ENCODE results near the gene C4orf54. TPM values are rescaled to one million over a fixed set of nuclear protein-coding genes. Genes with fewer than 3 reads are reported as not detected.

Gene C4orf54
- total RNA-seq, 4 donors from 2014 or later, result under 0.01 to 3.6 (median 0.60) TPM

DNA sequence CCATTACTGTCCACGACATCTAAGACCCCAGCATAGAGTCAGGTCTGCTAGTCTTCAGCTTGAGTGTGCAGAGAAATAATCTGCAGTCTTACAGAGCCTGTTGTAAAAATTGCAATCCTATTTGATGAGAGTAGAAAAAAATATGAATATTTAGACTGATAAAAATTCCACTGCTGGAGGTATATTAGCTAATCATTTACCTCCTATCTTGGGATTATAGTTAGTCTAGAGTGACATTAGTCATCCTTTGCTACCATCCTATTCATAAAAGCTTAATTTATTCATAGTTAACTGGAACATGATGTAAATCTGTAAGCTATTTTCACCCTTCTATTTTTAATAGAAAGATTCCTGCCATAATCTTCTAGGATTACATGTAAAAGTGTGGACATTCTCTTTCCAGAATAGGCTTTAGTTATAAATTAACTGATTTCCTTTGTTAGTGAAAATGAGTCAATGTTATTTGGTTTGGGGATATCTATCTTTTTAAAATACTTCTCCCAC lies 26.7 kb downstream of the C4orf54 start:
- Histone ChIP-seq H3K4me3 (no peak overlapping the region), H3K27ac (no peak overlapping the region), H3K4me1 (peaks cover 0 to 10% (median 0%) of the 10 kb centered on the region in 3 donors), H3K27me3 (no peaks in the 10 kb centered on the region), H3K9me3 (no peaks in the 10 kb centered on the region), H3K36me3 (no peaks in the 10 kb centered on the region)
- ATAC-seq, result no peak
- no peak for TF ChIP-seq POLR2A (IDR thresholded peaks at IDR 0.05)
- TF ChIP-seq, protein P1, sequence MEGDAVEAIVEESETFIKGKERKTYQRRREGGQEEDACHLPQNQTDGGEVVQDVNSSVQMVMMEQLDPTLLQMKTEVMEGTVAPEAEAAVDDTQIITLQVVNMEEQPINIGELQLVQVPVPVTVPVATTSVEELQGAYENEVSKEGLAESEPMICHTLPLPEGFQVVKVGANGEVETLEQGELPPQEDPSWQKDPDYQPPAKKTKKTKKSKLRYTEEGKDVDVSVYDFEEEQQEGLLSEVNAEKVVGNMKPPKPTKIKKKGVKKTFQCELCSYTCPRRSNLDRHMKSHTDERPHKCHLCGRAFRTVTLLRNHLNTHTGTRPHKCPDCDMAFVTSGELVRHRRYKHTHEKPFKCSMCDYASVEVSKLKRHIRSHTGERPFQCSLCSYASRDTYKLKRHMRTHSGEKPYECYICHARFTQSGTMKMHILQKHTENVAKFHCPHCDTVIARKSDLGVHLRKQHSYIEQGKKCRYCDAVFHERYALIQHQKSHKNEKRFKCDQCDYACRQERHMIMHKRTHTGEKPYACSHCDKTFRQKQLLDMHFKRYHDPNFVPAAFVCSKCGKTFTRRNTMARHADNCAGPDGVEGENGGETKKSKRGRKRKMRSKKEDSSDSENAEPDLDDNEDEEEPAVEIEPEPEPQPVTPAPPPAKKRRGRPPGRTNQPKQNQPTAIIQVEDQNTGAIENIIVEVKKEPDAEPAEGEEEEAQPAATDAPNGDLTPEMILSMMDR (IDR thresholded peaks at IDR 0.05), result no peak
- WGBS, 2 donors (ENCODE audit: low coverage in 1 of 2), result 59 to 73% methylated on average over 1 of the region's 1 CpG

DNA sequence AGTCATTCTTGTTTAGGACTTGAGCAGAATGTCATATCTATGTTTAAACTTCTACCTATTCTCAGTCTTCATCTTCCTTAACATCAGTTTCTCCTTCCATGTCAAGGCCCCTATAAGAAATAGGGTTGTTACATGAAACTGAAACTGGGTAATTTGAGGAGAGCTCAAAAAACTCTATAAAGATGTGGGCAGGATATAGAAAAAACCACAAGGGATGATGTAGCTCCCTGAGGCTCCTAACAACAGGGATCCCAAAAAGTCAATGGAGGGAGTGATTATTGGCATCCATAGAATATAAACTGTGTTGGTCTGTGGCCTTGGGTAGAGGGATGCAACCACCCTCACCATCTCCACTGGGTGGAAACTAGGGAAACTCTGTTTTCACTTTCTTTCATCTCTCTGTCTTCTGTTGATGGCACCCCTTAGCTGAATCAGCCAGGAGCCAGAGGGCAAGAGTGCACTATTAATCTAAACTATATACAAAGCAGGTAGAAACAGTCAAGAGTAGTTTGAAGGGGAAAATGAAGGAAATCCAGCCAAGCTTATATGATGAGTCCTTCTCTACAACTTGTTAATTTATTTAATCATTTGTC lies 27.6 kb downstream of the C4orf54 start:
- TF ChIP-seq EP300 (IDR thresholded peaks at IDR 0.05), result no peak
- TF ChIP-seq, protein P1 (IDR thresholded peaks at IDR 0.05), result no peak
- H3K36me3 ChIP-seq, result no peaks in the 10 kb centered on the region
- no peak for ATAC-seq

DNA sequence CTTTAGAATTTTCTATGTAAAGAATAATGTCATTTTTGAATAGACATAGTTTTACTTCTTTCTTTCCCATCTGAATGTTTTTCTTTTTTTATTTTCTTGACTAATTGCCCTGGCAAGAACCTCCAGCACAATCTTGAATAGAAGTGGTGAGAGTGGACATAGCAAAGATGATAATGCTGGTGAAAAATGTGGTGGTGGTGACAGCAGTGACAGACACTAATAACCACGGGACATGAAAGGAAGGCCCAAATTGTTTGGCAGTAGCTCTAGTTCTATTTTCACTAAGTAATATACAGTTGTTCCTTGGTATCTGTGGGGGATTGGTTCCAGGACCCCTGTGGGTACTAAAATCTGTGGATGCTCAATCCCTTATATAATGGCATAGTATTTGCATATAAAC lies 29.6 kb downstream of the C4orf54 start:
- Histone ChIP-seq H3K4me3 (no peak overlapping the region), H3K27ac (no peak overlapping the region), H3K4me1 (peaks cover 0 to 36% (median 6%) of the 10 kb centered on the region in 3 donors), H3K36me3 (no peaks in the 10 kb centered on the region), H3K27me3 (no peaks in the 10 kb centered on the region), H3K9me3 (no peaks in the 10 kb centered on the region)
- ATAC-seq, result no peak
- TF ChIP-seq, protein P1 (IDR thresholded peaks at IDR 0.05), result no peak
- no peak for TF ChIP-seq EP300 (IDR thresholded peaks at IDR 0.05)
- WGBS, 2 donors (ENCODE audit: low coverage in 1 of 2), result 30 to 33% methylated on average over 1 of the region's 1 CpG

More for the DNA sequence above, 27.6 kb downstream of the C4orf54 start:
- H3K4me1 ChIP-seq, result peaks cover 0 to 17% (median 0%) of the 10 kb centered on the region in 3 donors
- H3K9me3 ChIP-seq, result no peaks in the 10 kb centered on the region
- H3K27me3 ChIP-seq, result no peaks in the 10 kb centered on the region
- no peak overlapping the region for H3K4me3 ChIP-seq
- no peak overlapping the region for H3K27ac ChIP-seq

DNA sequence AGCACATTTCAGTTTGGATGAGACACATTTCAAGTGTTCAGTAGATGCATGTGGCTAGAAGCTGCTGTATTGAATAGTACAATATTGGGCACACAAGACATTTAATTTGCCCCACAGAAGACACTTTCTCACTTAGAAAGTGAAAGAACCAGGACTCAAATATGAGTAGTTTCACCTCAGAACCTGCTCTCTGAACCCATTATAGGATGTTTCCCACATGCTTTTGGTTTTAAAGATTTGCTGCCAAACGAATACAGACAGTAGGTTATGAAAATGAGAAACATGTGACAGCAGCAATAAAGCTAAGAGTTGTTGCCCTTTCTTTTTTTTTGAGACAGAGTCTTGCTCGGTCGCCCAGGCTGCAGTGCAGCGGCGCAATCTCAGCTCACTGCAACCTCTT lies 32.3 kb downstream of the C4orf54 start:
- WGBS, 2 donors (ENCODE audit: low coverage in 1 of 2), result 65 to 81% methylated on average over 4 of the region's 5 CpGs
- no peak for ATAC-seq

DNA sequence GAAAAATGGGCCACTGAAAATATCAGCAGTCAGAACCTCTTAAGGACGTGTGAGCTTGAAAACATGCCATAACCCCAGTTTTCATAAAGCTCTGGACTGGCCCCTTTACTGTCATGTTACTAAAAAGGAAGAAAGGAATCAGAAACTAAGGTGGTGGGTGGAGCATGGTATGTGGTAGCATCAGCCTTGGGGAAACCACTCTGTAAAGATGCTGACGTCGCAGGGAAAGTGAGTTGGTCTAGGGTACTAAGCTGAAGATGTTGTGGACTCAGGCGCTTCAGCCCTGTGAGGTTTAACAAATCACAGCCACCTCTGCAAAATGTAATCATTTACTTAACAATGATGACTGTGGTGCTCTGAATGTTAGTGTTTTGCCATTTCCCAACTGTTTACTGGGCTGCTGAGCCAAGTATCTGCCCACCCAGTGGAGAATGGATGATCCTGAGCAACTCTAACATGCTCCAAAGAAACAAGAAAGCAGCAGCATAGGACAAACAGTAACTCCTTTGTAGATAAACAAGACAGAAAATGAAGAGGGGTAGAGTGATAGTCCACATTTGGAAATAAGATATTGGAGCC lies 33.4 kb downstream of the C4orf54 start:
- TF ChIP-seq EP300 (IDR thresholded peaks at IDR 0.05) (no peak), POLR2AphosphoS5 (IDR thresholded peaks at IDR 0.05) (peak; percentile 90), POLR2A (IDR thresholded peaks at IDR 0.05) (no peak)
- no peaks in the 10 kb centered on the region for H3K36me3 ChIP-seq
- H3K27ac ChIP-seq, result peak overlapping the region; percentile 76 to 86 (median 80)
- no peak overlapping the region for H3K4me3 ChIP-seq
- no peaks in the 10 kb centered on the region for H3K9me3 ChIP-seq
- H3K4me1 ChIP-seq, result peaks cover 0 to 37% (median 6%) of the 10 kb centered on the region in 3 donors
- ATAC-seq, result peak; percentile 75
- no peaks in the 10 kb centered on the region for H3K27me3 ChIP-seq
- 13 to 18% methylated on average over 3 to 4 of the region's 4 CpGs for WGBS, 2 donors (ENCODE audit: low coverage in 1 of 2)

More for the DNA sequence above, 32.3 kb downstream of the C4orf54 start:
- peaks cover 0 to 37% (median 6%) of the 10 kb centered on the region in 3 donors for H3K4me1 ChIP-seq
- TF ChIP-seq, protein P1 (IDR thresholded peaks at IDR 0.05), result no peak
- TF ChIP-seq EP300 (IDR thresholded peaks at IDR 0.05) (no peak), POLR2A (IDR thresholded peaks at IDR 0.05) (no peak), POLR2AphosphoS5 (IDR thresholded peaks at IDR 0.05) (no peak)
- H3K4me3 ChIP-seq, result no peak overlapping the region
- H3K36me3 ChIP-seq, result no peaks in the 10 kb centered on the region
- peak overlapping the region in 3 of 4 donors; percentile 28 to 79 (median 76) for H3K27ac ChIP-seq
- no peaks in the 10 kb centered on the region for H3K27me3 ChIP-seq
- H3K9me3 ChIP-seq, result no peaks in the 10 kb centered on the region
